Lower leg skin (tissue), 4 donors: ENCODE data around the gene YWHAG. TPM values are rescaled to one million over a fixed set of nuclear protein-coding genes. Genes with fewer than 3 reads are reported as not detected.
A peak's percentile ranks its signal among the peaks of the same experiment; 100 is the strongest.
"Not testable (repeated sequence)": the region's sequence is repeated elsewhere in the genome, so short reads cannot be mapped to it uniquely, and the experiment has no call there.

ENCODE experiments used
- DNase-seq, 2 donors: peaks; one replicate each; pipeline ENCODE4 v3.0.0-alpha.2; 2019; ENCODE audit warnings: low spot score in 2 of 2
- H3K4me3 ChIP-seq: fragments of 200-600 bp; sonication (generic); 2 replicates; pipeline ENCODE4 v1.5.1; 2017; ENCODE audit warnings: mild to moderate bottlenecking, low read depth; ENCODE audit not compliant: poor library complexity, severe bottlenecking
- POLR2A ChIP-seq, 2 donors: fragments of 450-650 bp; IDR thresholded peaks; one replicate each; pipeline ENCODE4 v1.6.1; 2016 to 2017; ENCODE audit warnings: antibody characterized with exemption in 2 of 2, mild to moderate bottlenecking in 1 of 2, moderate library complexity in 1 of 2
- WGBS, 2 donors: methylation state at CpG; one replicate each; pipeline ENCODE4 v1.1.5; 2018; 5-methylcytosine and 5-hydroxymethylcytosine counted together
- intact Hi-C: fragments of 100-400 bp; cut with DNase I; formaldehyde crosslinking; loops from one replicate; pipeline ENCODE4 v1.15.0; 2023; ENCODE audit warnings: low total_unique reads
- total RNA-seq, 4 donors: library from RNA; depleted of rRNA; stranded (reverse); fragments of >200 nt; gene quantifications; one replicate each; pipeline ENCODE4 v1.1.0, GENCODE V29; 2016
- TF ChIP-seq, protein P1 (sequence below), 3 donors: fragments of 450-650 bp; IDR thresholded peaks; one replicate each; pipeline ENCODE4 v1.5.1; 2016; ENCODE audit warnings: antibody characterized with exemption in 3 of 3, mild to moderate bottlenecking in 3 of 3, moderate library complexity in 2 of 3

Gene YWHAG
- total RNA-seq, 4 donors from 2014 or later = 46.5 to 64.5 (median 56.4) TPM

DNA sequence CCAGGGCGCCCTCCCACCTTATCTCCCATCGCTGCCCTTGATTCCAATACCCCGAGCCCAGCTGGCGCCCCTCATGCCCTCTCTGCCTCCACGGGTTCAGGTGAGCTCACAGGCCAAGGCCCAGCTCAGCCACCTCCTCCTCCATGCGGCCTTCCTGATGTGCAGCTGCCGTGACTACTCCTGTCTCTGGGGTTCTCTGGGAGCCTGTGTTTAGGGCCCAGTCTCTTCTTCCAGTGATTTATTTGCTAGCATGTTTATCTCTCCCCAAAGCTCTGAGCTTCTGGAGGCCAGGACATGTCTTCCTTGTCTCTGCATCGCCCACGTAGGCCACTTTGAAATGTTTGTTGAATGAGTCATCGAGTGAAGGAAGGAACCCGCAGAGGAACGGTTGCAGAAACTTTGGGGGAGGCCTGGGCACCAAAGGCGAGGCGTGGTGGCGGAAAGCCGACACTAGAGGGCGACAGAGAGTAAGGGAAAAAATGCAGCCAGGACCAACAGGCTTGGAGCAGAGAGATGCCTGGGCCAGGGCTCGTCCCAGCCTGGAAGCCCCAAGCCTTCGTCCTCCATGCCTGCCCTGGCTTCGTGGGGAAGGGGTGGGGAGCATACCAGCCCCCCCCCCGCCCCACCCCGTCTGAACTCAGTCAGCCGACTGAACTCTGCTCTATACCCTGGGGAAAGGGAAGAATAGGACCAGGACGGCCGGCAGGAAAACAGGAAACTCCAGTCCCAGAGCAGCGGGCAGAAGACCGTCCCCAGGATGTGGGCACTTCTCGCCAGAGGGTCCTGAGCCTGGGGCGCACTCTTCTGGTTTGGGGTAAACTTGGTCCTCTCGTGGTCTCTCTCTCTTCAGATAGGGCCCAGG is 67.2 kb downstream of the YWHAG start:
- peak; percentile 95 to 99 for DNase-seq
- H3K4me3 ChIP-seq = no peak overlapping the region
- intact Hi-C loops = no loop called here
- 10% methylated on average over 30 of the region's 30 CpGs for WGBS, 2 donors
- TF ChIP-seq, protein P1, sequence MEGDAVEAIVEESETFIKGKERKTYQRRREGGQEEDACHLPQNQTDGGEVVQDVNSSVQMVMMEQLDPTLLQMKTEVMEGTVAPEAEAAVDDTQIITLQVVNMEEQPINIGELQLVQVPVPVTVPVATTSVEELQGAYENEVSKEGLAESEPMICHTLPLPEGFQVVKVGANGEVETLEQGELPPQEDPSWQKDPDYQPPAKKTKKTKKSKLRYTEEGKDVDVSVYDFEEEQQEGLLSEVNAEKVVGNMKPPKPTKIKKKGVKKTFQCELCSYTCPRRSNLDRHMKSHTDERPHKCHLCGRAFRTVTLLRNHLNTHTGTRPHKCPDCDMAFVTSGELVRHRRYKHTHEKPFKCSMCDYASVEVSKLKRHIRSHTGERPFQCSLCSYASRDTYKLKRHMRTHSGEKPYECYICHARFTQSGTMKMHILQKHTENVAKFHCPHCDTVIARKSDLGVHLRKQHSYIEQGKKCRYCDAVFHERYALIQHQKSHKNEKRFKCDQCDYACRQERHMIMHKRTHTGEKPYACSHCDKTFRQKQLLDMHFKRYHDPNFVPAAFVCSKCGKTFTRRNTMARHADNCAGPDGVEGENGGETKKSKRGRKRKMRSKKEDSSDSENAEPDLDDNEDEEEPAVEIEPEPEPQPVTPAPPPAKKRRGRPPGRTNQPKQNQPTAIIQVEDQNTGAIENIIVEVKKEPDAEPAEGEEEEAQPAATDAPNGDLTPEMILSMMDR (IDR thresholded peaks at IDR 0.05) = peak in 1 of 3 donors; percentile 99
- no peak for TF ChIP-seq POLR2A (IDR thresholded peaks at IDR 0.05)

DNA sequence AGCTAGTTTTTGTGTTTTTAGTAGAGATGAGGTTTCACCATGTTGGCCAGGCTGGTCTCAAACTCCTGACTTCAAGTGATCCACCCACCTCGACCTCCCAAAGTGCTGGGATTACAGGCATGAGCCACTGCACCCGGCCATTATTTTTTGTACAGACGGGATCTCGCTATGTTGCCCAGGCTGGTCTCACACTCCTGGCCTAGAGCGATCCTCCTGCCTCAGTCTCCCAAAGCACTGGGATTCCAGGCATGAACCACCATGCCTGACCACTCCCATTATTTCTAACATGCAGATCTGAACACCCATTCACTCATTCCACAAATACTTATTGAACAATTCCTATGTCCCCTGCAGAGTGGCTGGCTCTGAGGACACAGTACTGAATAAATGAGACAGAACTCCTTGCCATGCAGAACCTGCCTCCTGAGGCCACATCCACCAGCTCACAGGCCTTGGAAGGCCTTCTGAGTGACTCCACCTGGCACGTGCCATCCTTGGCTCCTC is 67.9 kb downstream of the YWHAG start:
- intact Hi-C loops, H3K4me3 ChIP-seq, DNase-seq: not testable (repeated sequence)
- WGBS, 2 donors = 65 to 73% methylated on average over 6 of the region's 6 CpGs

GRCh38 chr7:76286842-76287403 is 71.9 kb downstream of the YWHAG start:
- no peak for DNase-seq
- intact Hi-C loops = no loop called here
- no peak overlapping the region for H3K4me3 ChIP-seq
- no peak for TF ChIP-seq POLR2A (IDR thresholded peaks at IDR 0.05)
- TF ChIP-seq, protein P1 (IDR thresholded peaks at IDR 0.05) = no peak
- 88 to 91% methylated on average over 16 of the region's 16 CpGs for WGBS, 2 donors

DNA sequence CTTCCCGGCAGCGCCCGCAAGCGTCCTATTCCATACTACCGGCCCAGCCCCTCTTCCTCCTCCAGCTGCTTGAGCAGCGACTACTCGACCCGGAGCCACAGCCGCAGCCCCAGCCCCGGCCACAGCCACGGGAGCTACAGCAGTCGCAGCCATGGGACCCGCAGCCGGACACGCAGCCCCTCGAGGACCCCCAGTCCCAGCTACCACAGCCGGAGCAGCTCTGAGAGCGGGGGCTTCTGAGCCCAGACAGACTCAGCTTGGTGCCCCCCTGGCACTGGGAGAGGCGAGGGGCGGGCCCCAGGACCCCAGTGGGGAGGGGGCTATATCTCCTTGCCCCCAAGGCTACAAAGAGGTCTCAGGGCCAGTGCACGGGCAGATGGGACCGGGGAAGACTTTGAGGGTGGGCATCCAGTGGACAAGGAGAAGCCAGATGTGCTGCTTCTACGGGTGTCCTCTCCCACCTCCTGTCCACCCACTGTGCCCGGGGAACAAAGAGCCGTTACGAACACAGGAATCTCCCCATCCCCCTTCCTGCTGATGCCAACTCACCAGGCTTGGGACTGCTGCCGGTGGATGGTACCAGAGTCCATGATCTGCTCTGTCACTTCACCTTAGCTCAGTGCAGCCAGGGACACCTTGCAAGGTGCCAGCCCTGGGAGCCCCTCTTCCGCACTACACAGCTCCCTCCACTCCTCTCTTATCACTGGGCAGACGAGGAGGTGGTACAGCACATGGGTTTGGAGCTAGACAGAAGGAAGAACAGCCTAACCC is 73.0 kb downstream of the YWHAG start:
- intact Hi-C loops = no loop called here
- TF ChIP-seq, protein P1 (IDR thresholded peaks at IDR 0.05) = no peak
- no peak for TF ChIP-seq POLR2A (IDR thresholded peaks at IDR 0.05)
- no peak for DNase-seq
- WGBS, 2 donors = 80 to 91% methylated on average over 20 to 29 of the region's 29 CpGs
- no peak overlapping the region for H3K4me3 ChIP-seq

DNA sequence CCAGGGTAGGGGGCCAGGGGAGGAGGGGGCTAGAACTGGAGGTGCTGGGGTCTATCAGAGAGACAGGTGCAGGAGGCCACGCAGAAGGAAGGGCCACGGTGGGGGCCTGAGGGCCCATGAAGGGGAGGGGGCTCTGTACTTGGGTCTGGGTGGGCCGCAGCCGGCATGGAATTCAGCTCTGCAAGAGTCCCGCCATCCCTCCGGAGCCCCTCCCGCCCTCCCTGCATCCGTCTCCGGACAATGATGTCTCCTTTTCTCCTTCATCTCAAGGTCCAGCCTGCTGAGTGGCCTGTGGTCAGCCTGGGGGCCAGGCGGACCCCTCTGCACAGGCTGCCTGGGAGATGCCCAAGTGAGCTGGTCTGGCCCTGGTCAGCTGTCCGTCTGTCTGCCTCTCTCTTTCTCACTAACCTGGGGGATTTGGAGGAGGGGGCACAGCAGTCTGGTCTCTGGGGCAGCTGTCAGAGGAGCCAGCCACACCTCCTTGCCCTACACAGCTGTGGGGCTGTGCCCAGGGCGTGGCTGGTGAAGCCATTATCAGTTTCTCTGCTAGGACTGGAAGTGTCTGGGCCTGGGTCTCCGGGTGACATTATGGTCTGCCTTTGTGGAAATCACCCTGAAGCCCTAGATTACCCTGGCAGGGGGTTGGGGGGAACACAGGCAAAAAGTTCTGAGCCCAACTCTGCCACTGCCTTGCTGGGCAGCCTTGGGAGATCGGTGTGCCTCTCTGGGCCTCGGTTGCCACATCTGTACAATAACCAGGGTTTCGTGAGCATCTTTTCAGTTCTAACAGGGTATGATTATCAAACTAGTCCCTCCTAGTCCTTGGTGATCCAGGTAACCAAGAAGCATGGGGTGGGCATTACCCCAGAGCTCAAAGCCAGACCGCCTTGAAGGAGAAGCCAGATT is 75.3 kb downstream of the YWHAG start:
- intact Hi-C loops = no loop called here
- WGBS, 2 donors = 78 to 82% methylated on average over 13 to 17 of the region's 17 CpGs

More for the DNA sequence above, 75.3 kb downstream of the YWHAG start:
- no peak for DNase-seq
- H3K4me3 ChIP-seq = no peak overlapping the region
- no peak for TF ChIP-seq POLR2A (IDR thresholded peaks at IDR 0.05)
- TF ChIP-seq, protein P1 (IDR thresholded peaks at IDR 0.05) = no peak
